IPS DF 6.9 (cell line): ENCODE results near the gene D2HGDH.

ENCODE experiments used
- DNase-seq: peaks from one replicate; pipeline ENCODE4 v3.0.0-alpha.2; 2013; ENCODE audit warnings: low read depth, low spot score
- H3K27ac ChIP-seq: one replicate; pipeline ENCODE4 v1.5.1; 2013; ENCODE audit warnings: low read length, control low read depth
- H3K27me3 ChIP-seq: 2 replicates; pipeline ENCODE4 v1.6.1; 2013; ENCODE audit warnings: mild to moderate bottlenecking, low read length; ENCODE audit not compliant: control insufficient read depth, insufficient read depth
- H3K36me3 ChIP-seq: 2 replicates; pipeline ENCODE4 v1.6.1; 2013; ENCODE audit warnings: low read length; ENCODE audit not compliant: control insufficient read depth, insufficient read depth
- H3K4me1 ChIP-seq: 2 replicates; pipeline ENCODE4 v1.6.1; 2013; ENCODE audit warnings: low read length; ENCODE audit not compliant: control insufficient read depth, insufficient read depth
- H3K4me3 ChIP-seq: 2 replicates; pipeline ENCODE4 v1.5.1; 2013; ENCODE audit warnings: mild to moderate bottlenecking, low read length
- H3K9me3 ChIP-seq: 2 replicates; pipeline ENCODE4 v1.6.1; 2013; ENCODE audit warnings: low read length, inconsistent platforms; ENCODE audit not compliant: control insufficient read depth, insufficient read depth
- WGBS: extraction: QIAGEN DNeasy Blood & Tissue Kit; methylation state at CpG from one replicate; pipeline ENCODE4 v1.1.7; 2013; ENCODE audit warnings: mixed read lengths, missing lambda C conversion rate; ENCODE audit not compliant: insufficient read length, insufficient coverage; 5-methylcytosine and 5-hydroxymethylcytosine counted together

Gene D2HGDH

DNA sequence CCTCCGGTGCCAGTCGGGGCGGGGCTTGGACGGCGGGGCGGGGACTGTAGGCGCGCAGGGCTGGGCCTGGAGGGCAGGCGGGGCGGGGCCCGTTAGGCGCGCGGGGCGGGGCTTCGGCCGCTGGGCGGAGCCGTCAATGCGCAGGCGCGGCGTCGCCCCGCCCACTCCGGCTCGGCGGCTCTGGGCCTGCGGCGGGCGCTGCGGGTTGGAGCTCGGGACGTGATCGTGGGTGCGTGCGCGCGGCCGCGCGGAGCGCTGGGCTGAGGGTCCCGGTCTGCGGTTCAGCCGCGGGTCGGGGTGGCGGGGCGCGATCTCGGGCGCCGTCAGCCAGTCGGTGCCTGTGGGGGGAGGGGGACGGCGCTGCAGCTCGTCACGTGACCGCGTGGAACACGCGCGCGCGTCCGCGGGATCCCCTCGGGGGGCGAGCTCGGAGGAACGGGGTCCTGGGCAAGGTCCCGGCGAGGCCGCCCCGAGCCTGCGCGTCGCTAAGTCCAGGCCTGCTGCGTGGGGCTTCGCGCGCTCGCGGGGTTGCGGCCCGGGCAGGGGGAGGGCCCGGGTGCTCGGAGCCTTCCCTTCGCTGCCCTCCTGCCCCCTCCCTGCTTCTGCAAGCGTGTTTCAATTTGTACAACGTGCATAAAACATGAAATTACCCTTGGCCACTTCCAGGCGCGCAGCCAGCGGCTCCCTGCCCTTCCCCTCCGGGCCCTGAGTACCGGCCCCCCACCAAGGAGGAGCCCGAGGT is at the start of gene D2HGDH:
D2HGDH (plus strand) TSS at position 164 of the 742 bp plus-strand sequence. CDS start 595 bp downstream, outside the sequence.
- H3K4me1 ChIP-seq, result 0 out of 2 replicates have a peak, but pooled peaks cover 2% of the 10 kb centered on the region
- no peaks in the 10 kb centered on the region for H3K27me3 ChIP-seq
- no peaks in the 10 kb centered on the region for H3K9me3 ChIP-seq
- peak; percentile 25 for DNase-seq
- WGBS, result no CpG with 5 or more reads among the region's 98 CpGs
- H3K36me3 ChIP-seq, result no peaks in the 10 kb centered on the region
- peak within 1 kb of the TSS; percentile 84 for H3K4me3 ChIP-seq
- no peak within 1 kb of the TSS for H3K27ac ChIP-seq

DNA sequence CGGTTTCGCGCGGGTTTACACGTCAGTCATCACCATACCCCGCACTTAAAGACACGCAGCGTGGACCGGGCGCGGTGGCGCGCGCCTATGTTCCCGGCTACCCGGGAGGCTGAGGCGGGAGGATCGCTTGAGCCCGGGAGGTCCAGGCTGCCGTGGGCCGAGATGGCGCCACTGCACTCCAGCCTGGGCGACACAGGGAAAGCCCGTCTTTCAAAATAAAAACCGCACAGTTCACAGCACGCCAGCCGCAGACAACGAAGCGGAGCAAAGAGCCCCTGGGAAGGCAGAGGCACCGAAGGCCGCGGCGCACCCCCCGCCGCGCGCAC is 48.1 kb upstream of the D2HGDH start:
- Histone ChIP-seq H3K27me3 (no peaks in the 10 kb centered on the region), H3K4me1 (no peaks in the 10 kb centered on the region; the same call in 1 of the 2 replicates), H3K9me3 (no peaks in the 10 kb centered on the region), H3K27ac (no peak overlapping the region), H3K36me3 (peaks cover 9% of the 10 kb centered on the region), H3K4me3 (peak overlapping the region; percentile 85)
- DNase-seq, result no peak
- no CpG with 5 or more reads among the region's 37 CpGs for WGBS

DNA sequence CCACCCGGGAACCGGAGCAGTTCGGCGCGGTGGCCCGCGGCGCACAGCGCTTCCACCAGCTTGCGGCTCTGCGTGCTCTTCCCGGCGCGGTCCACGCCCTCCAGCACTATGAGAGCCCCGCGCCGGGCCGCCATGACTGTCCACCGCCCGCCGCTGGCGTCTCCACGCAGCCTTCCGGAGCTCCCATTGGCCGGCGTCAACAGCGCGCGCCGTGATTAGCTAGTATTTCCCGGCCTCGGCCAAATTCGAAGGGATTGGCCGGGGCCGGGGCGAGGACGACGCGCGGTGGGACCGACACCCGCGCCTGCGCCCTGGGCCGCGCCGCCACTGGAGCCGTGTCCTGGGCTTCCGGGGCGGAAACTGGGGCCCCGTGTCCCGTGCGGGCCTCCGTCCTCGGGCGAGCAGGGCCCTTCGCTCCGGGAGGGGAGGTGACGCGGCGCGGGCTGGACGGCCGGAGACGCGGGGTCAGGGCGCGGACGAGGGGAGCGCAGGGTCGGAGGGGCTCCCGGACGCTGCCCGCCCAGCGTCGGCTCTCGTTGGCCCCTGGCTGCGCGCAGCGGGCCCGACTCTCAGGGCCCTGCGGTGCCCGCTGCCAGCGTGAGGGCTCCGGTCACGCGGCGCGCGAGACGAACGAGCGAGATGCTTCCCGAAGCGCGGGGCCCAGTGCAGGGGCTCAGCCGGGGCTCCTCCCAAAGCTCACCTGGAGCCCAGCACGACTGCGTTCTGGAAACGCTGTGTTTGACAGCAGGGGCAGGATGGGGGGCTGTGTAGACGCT is 47.6 kb upstream of the D2HGDH start, which contains the start of gene DTYMK:
DTYMK (minus strand) TSS at position 166 of the 776 bp plus-strand sequence; CDS start at position 134, 32 bp downstream.
- WGBS, result no CpG with 5 or more reads among the region's 102 CpGs
- no peaks in the 10 kb centered on the region for H3K27me3 ChIP-seq
- H3K27ac ChIP-seq, result no peak within 1 kb of the TSS
- peak within 1 kb of the TSS; percentile 85 for H3K4me3 ChIP-seq
- peaks cover 5% of the 10 kb centered on the region for H3K36me3 ChIP-seq
- H3K4me1 ChIP-seq, result no peaks in the 10 kb centered on the region; the same call in 1 of the 2 replicates
- H3K9me3 ChIP-seq, result no peaks in the 10 kb centered on the region
- peak; percentile 48 for DNase-seq

DNA sequence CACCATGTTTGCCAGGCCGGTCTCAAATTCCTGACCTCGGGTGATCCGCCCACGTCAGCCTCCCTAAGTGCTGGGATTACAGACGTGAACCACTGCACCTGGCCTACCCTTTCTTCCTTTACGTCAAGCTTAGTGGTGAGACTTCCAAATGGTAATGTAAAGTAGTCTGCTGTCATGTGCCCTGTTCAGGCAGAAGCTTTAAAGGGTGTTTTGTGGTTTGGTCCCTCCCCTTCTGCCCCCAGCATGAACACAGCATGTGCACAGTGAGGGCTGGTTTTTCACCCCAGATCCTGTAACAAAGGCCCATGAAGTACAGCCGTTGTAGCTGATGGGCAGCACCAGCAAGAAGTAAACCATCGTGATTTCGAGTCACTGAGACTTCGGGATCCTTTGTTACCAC is 45.1 kb upstream of the D2HGDH start:
- Histone ChIP-seq H3K4me1 (no peaks in the 10 kb centered on the region; the same call in 1 of the 2 replicates), H3K27ac (no peak overlapping the region), H3K4me3 (no peak overlapping the region), H3K27me3 (no peaks in the 10 kb centered on the region), H3K36me3 (peaks cover 4% of the 10 kb centered on the region), H3K9me3 (no peaks in the 10 kb centered on the region)
- DNase-seq, result no peak
- WGBS, result no CpG with 5 or more reads among the region's 10 CpGs

DNA sequence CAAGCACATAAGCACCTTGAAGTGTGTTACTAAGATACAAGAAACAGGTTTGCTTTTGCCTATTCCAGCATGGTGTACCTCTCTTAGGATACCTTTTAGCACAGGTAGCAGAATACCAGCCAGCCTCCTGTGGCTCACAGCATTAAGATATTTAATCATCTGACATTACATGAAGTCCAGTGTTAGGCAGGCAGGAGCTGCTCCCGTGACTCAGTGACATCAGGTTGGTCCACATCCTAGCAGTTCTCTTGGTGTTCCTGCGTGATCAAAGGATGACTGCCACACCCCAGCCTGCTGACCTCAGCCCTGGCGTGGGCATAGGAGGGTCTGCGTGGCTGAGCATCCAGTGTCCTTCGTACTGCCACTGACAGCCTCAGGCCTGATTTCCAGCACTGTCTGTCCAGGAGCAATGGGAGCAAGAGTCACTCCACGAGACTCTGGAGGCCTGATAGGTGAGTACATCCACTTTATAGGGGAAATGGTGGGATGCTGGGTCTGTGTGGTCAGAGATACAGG is 44.2 kb upstream of the D2HGDH start:
- Histone ChIP-seq H3K4me3 (no peak overlapping the region), H3K27ac (no peak overlapping the region), H3K4me1 (no peaks in the 10 kb centered on the region; the same call in 1 of the 2 replicates), H3K27me3 (no peaks in the 10 kb centered on the region), H3K9me3 (no peaks in the 10 kb centered on the region), H3K36me3 (peaks cover 3% of the 10 kb centered on the region; the same call in 1 of the 2 replicates)
- no peak for DNase-seq
- WGBS, result no CpG with 5 or more reads among the region's 6 CpGs

DNA sequence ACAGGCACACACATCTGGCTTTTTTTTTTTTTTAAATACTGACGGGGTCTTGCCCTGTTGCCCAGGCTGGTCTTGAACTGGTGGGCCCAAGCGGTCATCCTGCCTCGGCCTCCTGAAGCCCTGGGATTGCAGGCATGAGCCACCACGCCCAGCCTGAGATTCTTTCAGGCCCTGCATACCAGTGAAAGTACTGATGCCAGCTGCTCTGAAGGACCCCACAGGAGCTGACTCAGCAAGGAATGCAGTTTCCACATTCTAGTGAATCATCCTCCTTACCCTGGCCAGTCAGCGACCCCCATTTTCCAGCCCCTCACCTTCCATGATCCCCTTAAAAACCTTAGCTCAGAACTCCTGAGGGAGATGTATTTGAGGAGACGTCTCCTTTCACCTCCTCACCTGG is 42.0 kb upstream of the D2HGDH start:
- WGBS, result no CpG with 5 or more reads among the region's 6 CpGs
- no peak overlapping the region for H3K27ac ChIP-seq
- DNase-seq, result no peak

DNA sequence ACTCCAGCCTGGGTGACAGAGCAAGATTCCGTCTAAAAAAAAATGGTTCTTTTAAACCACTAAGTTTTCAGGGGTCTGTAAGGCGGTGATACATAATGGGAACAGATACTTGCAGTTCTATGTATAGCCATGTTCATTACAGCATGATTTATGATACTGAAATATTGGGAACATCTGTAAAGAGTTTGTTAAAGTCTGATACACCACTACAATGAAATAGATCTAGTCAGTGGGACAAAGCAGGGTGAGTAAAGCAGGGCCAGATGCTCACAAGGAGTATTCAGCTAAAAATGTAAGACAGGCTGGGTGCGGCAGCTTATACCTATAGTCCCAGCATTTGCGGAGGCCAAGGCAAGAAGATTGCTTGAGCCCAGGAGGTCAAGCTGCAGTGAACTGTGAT is 38.8 kb upstream of the D2HGDH start:
- no peak overlapping the region for H3K27ac ChIP-seq
- H3K36me3 ChIP-seq, result no peaks in the 10 kb centered on the region
- no peak for DNase-seq
- no CpG with 5 or more reads among the region's 4 CpGs for WGBS
- no peak overlapping the region for H3K4me3 ChIP-seq
- H3K27me3 ChIP-seq, result no peaks in the 10 kb centered on the region
- H3K4me1 ChIP-seq, result no peaks in the 10 kb centered on the region
- H3K9me3 ChIP-seq, result no peaks in the 10 kb centered on the region

More for the DNA sequence above, 42.0 kb upstream of the D2HGDH start:
- H3K36me3 ChIP-seq, result peaks cover 3% of the 10 kb centered on the region; the same call in 1 of the 2 replicates
- no peaks in the 10 kb centered on the region for H3K4me1 ChIP-seq
- no peak overlapping the region for H3K4me3 ChIP-seq
- H3K9me3 ChIP-seq, result no peaks in the 10 kb centered on the region
- H3K27me3 ChIP-seq, result no peaks in the 10 kb centered on the region

DNA sequence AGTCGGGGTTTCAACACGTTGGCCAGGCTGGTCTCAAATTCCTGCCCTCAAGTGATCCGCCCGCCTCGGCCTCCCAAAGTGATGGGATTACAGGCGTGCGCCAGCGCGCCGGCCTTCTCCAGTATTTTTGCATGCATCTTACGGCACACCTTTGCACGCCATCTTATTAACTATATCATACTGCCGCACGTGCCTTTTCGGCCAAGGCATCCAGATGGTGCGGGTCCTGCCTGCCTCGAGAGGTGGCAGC is 33.4 kb upstream of the D2HGDH start:
- Histone ChIP-seq H3K4me3 (peak overlapping the region; percentile 90; the same call in 1 of the 2 replicates), H3K9me3 (no peaks in the 10 kb centered on the region), H3K4me1 (no peaks in the 10 kb centered on the region; the same call in 1 of the 2 replicates), H3K27me3 (no peaks in the 10 kb centered on the region), H3K27ac (no peak overlapping the region), H3K36me3 (0 out of 2 replicates have a peak, but pooled peaks cover 3% of the 10 kb centered on the region)
- WGBS, result no CpG with 5 or more reads among the region's 17 CpGs
- no peak for DNase-seq

DNA sequence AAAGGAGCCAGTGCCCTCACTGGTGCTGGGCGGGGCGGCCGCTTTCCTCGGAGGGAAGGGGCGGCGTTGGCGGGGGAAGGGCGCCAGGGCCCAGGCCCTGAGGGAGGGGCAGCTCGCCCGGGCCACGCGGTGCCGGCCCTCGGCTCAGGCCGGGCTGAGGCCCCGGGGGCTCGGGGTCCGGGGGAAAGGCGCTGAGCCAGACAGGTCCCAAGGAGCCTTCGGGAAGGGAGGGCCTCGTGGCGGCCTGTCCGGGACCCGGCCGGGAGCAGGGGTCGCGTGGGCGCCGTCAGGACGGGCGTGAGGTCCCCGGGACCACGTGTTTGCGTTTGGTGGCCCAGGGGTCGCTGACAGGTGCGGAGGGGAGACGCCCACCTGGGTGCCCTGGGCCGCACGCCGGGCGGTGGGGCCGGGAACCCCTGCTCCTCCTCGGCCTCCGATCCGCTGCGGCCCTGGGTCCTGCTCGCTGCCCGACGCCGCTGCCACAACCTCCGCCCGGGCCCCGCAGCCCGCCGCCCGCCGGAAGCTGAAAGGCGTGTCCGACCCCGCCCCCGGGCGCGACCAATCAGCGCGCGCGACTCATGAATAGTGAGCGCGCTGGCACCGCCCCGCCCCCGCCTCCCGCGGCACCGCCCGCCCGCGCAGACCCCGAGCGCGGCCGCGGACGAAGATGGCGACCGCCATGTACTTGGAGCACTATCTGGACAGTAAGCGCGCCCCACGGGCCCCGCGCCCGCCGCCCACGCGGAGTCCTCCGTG is 32.9 kb upstream of the D2HGDH start, which contains the start of gene ING5:
ING5 (plus strand) TSS at position 641 of the 756 bp plus-strand sequence; CDS start at position 668, 27 bp downstream.
- Histone ChIP-seq H3K27me3 (no peaks in the 10 kb centered on the region), H3K27ac (no peak within 1 kb of the TSS), H3K36me3 (0 out of 2 replicates have a peak, but pooled peaks cover 4% of the 10 kb centered on the region), H3K4me1 (no peaks in the 10 kb centered on the region; the same call in 1 of the 2 replicates), H3K4me3 (peak within 1 kb of the TSS; percentile 90), H3K9me3 (no peaks in the 10 kb centered on the region)
- WGBS, result no CpG with 5 or more reads among the region's 96 CpGs
- no peak for DNase-seq
